ENCODE measurements around the gene IGF2BP2.
"Not testable (repeated sequence)": the region's sequence is repeated elsewhere in the genome, so short reads cannot be mapped to it uniquely, and the experiment has no call there.

IGF2BP2 gene

DNA sequence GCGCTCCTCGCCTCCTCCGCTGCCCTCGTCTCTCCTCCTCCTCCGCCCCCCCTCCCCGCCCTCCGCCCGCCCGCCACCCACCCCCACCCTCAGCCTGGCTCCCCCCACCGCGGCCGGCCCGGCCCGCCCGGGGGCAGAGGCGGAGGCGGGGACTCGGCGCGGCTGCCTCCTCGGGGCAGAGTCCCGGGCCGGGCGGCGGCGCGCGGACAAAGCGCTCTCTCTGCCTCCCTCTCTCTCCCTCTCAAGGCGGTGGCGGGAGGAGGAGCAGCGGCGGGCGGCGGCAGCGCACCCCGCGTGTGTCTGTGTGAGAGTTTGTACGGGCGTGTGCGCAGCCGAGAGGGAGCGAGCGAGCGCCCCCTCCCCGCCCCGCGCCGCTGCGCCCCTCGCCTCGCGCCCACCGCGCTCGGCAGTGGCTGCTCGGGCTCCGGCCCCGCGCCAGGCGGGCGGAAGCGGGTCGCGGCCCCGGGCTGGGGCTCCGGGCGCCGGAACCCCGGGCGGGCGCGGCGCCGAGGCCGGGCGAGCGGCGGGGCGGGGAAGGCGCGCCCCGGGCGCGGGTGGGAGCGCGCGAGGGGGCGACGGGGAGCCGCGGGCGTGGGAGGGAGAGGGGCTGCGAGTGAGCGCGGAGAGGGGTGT is at the start of gene IGF2BP2:
TSS of gene IGF2BP2 (minus strand) at position 37 of the 633 bp plus-strand sequence. CDS start 82 bp downstream, outside the sequence.
- peak; percentile 12 for DNase-seq (ENCODE audit: low read depth)

DNA sequence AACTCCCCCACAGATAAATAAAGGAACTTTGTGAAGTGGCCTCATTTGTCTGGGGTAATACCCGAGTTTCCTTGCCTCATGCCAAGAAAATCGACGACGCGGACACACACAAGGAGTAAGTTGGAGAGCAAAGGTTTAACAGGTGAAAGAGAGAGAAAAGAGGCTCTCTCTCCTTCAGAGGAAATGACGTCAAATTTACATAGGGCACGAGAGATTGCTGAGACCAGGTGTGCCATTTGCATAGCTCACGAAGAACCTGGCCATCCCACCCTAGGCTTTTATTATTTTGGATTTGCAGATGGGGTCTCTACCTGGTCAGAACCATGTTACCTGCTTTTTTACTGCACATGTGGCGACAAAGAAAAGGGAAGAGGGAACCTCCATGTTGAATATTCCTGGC is 49.3 kb upstream of the IGF2BP2 start:
- no peak for DNase-seq (ENCODE audit: low read depth)

DNA sequence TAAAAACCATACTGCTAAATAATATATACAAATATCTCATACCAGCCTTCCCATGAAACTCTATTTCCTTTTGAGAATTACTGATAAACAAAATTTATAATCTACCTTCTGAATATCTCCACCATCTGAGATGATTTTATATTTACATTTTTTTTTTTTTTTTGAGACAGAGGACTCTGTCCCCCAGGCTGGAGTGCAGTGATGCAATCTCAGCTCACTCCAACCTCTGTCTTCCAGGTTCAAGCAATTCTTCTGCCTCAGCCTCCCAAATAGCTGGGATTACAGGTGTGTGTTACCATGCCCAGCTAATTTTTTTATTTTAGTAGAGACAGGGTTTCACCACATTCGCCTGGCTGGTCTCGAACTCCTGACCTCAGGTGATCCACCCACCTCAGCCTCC is 42.8 kb upstream of the IGF2BP2 start:
- DNase-seq (ENCODE audit: low read depth) = no peak

DNA sequence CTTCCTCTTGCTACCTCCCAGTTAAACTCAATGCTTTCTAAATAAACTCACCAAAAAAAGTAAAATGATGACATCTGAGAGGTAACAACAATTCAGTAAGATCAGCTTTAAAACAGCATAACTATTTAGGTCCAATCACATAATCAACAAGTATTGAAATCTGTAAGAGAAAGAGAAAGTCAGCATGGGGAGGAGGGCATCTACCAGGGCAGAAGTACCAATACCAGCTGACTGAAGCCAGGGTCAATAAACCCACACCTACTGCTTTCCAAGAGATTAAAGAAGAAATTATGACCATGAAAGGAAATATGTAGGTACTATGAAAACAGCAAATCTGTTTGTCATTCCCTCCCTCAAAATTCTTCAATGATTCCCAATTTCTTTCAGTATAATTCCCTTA is 42.2 kb upstream of the IGF2BP2 start:
- no peak for DNase-seq (ENCODE audit: low read depth)

DNA sequence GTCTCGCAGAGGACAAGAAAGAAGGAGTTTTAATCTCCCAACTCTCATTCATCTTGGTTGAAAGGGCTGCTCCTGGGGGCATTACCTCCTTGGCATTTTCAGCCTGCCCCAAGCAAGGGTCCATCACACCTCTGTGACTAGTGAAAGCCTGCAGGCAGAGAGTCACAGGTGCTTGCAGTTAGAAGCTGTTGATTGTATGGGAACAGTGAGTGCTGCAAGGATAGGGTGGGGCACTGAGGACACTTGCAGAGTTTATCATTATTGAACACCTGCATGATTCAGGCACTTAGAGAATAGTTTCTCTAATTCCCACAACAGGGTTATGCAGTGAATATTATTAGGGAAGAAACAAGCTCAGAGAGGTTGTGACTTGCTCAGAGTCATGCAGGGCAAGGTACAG is 41.7 kb upstream of the IGF2BP2 start:
- no peak for DNase-seq (ENCODE audit: low read depth)

DNA sequence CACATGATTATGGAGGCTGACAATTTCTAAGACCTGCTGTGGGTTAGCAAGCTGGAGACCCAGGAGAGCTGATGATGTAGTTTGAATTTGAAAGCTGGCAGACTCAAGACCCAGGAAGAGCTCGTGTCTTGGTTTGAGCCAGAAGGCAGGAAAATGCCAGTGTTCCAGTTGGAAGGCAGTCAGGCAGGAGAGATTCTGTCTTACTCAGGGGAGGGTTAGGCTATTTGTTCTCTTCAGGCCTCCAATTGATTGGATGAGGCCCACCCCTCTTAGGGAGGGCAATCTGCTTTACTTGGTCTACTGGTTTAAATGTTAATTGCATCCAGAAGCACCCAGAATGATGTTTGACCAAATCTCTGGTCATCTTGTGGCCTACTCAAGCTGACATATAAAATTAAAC is 40.4 kb upstream of the IGF2BP2 start:
- no peak for DNase-seq (ENCODE audit: low read depth)

DNA sequence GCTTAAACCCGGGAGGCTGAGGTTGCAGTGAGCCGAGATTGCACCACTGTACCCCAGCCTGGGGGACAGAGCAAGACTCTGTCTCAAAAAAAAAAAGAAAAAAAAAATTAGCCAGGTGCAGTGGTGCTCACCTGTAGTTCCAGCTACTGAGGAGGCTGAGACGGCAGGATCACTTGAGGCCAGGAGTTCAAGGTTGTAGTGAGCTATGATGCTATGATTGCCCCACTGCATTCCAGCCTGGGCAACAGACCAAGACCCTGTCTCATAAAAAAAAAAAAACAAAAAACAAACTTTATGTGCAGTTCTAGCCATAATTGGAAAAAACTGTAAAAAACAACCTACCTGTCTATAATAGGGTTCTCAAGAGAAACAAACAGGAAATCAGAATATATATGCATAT is 39.9 kb upstream of the IGF2BP2 start:
- no peak for DNase-seq (ENCODE audit: low read depth)

DNA sequence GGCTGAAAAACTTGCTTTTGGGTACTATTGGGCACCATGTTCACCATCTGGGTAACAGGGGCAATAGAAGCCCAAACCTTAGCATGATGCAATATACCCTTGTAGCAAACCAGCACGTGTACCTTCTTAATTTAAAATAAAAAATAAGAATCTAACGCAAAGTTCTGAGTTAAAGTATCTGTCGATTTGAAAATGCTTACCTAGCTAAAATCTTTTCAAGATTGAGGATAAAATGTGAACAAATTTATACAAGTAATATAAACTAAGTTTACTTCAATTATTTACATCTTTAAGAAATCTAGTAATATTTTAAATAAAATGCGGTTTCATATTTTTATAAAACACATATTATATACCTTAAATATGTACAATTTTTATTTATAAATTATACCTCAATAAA is 38.1 kb upstream of the IGF2BP2 start:
- no peak for DNase-seq (ENCODE audit: low read depth)

DNA sequence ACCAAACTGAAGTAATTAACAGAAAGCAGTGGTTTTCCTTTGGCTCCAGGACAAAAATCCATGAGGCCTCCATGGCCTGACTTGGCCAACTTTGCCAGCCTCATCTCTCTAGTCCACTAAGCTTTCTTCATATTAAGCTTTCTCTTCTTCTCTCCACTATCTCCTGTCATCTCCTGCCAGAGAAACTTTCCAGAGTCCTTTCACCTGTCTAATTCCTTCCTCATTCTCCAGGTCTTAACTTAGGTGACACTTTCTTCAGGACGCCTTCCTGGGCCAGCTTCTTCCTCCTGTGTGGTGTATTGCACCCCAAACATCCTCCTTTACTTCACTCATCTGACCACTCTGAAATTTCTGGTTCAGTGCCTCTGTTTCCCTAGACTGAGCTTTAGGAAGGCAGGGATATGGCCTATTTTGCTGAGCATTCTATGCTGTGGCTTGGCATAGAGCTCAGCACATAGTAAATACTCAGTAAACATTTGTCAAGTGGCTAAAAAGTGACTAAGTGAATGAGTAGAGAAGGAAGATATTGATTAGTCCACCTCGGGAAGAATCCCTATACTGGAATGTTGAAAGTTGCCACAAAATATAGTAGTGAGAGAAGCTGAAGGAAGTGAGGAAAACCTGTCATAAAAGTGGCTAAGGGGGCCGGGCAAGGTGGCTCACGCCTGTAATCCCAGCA is 34.6 kb upstream of the IGF2BP2 start:
- no peak for DNase-seq (ENCODE audit: low read depth)

DNA sequence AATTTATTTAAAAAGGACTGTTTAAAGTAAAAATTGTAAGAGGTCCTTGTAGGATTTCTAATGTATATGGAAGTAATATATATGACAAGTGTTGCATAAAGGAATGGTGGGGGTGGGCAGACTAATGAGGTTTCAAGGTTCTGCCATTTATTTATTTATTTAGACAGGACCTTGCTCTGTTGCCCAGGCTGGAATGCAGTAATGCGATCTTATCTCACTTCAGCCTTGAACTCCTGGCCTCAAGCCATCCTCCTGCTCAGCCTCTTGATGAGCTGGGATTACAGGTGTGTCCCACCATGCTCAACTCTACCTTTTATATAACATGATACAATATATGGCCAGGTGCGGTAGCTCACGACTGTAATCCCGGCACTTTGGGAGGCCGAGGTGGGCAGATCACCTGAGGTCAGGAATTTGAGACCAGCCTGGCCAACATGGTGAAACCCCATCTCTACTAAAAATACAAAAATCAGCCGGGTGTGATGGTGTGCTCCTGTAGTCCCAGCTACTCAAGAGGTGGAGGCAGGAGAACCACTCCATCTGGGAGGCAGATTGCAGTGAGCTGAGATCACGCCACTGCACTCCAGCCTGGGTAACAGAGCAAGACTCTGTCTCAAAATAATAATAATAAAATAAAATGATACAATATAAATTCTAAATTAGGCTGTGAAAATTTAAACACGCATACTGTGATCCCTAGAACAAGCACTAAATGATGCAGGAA is 33.8 kb upstream of the IGF2BP2 start:
- no peak for DNase-seq (ENCODE audit: low read depth)

DNA sequence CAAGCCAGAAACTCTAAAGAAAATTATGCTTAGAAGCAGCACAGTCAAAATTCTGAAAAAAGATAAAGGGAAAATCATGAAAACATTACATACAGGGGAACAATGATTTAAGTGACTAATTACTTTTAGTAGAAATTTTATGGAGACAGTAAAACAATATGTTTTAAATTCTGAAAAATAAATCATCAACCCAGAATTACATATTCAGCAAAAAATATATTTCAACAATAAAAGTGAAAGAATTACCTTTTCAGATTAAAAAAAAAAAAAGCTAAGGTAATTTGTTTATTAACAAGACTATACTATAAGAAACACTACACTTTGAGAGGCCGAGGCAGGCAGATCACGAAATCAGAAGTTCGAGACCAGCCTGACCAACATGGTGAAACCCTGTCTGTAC is 32.4 kb upstream of the IGF2BP2 start:
- DNase-seq (ENCODE audit: low read depth) = no peak

DNA sequence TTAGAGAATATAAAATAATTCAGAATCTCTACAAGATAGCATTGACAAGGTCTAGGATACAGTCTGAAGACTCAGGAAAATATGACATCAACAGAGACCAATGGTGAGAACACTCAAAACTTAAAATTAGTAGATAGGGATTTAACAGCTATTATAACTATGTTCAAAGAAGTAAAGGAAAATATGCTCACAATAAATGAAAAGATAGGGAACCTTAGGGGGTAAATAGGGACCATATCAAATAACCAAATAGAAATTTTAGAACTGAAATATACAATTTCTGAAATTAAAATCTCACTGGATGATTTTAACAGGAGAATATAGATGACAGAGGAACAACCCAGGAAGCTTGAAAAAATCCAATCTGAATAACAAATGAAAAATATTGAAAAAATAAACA is 31.8 kb upstream of the IGF2BP2 start:
- no peak for DNase-seq (ENCODE audit: low read depth)

DNA sequence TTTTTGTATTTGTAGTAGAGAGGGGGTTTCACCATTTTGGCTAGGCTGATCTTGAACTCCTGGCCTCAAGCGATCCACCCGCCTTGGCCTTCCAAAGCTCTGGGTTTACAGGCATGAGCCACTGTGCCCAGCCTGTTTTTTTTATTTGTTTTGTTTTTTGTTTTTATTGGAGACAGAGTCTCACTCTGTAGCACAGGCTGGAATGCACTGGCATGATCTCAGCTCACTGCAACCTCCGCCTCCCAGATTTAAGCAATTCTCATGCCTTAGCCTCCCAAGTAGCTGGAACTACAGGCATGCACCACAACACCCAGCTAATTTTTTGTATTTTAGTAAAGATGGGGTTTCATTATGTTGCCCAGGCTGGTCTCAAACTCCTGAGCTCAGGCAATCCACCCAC is 28.9 kb upstream of the IGF2BP2 start:
- not testable (repeated sequence) for DNase-seq (ENCODE audit: low read depth)

DNA sequence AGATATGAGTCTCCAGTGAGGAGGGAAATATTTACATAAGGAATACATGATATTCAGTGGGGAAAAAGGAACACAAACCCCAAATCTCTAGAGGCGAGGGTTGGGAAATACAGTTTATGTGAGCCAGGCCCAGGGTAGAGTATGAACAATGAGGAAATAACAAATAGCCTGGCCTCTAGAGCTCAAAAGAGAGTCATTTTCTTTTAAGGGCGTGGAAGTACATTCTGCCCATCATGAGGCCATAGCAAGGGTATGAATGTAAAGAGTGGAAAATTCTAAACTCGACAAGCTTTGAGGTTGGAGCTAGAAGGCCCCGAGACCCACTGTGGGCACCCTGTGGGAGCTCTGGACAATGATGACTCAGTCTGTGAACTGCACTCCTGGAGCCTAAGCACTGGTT is 27.8 kb upstream of the IGF2BP2 start:
- no peak for DNase-seq (ENCODE audit: low read depth)

DNA sequence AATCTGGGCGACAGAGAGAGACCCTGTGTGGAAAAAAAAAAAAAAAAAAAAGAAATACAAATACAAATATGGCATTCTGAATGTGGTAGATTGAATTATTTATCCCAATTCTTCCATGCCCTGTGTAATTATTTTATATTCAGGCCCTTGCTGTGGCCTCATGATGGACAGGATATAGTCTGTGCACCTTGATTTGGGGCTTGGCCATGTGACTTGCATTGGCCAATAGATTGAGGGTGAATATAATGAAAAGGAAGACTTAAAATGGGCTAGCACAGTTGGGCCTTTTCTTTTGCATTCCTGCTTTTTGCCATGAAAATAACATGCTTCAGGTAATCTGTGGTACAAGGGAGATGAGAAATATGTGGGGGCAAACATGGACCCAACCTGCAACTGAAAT is 27.1 kb upstream of the IGF2BP2 start:
- no peak for DNase-seq (ENCODE audit: low read depth)

DNA sequence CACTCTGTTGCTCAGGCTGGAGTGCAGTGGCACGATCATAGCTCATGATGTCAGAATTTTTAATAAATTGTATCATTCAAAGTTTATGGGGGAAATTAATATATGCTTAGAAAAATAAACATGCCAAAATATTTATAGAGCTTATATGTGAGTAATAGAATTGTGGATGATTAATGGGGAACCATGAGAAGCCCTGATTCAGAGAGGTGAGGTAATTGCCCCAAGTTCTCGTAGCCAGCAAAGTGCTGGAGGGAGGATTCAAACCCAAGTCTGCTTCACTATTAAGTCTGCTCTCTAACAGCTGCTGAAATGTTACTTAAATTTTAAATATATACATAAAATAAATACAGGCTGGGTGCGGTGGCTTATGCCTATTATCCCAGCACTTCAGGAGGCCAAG is 26.2 kb upstream of the IGF2BP2 start:
- DNase-seq (ENCODE audit: low read depth) = no peak

DNA sequence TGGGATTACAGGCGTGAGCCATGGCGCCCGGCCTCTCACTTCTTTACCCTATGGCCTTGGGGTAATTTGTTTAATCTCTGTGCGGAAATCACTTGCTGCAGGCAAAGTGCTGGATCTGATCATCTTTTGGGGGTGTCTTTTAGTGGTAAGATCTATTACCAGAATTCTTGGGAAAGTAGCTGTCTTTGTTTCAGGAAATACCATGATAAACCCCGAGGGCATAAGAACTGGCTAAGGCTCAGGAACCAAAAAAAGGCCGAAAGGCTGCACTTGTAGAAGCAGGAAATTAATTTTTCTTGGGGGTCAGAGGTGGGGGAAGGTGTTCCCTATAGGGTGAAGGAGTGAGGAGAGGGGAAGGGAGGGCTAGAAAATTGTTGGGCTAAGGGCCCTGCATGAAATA is 22.7 kb upstream of the IGF2BP2 start:
- DNase-seq (ENCODE audit: low read depth) = no peak

DNA sequence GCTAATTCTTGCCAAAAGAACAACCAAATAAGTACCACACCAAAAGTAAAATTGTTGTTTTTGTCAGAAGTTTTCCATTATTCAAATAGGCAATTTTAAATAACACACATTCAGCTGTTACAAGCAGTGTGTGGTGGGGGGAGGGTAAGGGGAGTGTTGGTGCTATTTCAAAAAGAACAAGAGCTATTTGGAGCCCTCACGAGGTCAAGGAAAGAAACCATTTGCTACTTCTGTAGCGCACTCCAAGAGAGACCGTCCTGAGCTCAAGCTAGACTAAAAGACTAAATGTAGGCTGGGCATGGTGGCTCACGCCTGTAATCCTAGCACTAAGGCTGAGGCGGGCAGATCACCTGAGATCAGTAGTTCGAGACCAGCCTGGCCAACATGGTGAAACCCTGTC is 21.2 kb upstream of the IGF2BP2 start:
- no peak for DNase-seq (ENCODE audit: low read depth)

DNA sequence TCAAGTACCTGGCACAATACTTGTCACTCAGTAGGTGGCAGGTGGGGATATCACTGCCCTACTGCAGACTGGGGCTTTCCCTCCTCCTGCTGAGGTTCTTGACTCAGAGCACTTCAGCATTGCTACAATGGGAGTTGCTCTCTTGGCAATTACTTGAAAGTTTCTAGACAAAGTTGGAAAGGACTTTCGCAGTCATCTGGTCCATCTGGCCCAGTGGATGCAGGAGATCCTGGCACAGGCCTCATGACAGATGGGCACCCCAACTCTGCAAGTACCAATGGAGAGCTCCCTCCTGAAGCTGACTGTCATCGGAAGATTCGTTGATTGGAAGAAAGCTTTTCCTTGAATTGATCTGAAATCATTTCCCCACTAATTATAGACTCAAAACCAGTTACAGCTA is 19.2 kb upstream of the IGF2BP2 start:
- no peak for DNase-seq (ENCODE audit: low read depth)

DNA sequence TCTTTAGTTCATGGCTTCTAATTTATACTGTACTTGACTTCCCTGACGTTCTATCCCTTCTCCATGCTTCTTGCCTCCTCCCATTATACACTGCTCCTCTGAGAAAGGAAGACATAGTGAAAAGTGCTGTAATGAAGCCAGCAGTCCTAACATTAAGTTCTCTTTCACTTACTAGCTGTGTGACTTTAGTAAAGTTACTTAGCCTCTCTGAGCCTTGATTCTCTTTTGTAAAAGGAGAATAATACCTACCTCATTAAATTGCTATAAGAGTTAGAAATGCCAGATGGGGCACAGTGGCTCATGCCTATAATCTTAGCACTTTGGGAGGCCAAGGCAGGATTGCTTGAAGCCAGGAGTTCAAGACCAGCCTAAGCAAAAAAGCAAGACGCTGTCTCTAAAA is 18.8 kb upstream of the IGF2BP2 start:
- DNase-seq (ENCODE audit: low read depth) = no peak

DNA sequence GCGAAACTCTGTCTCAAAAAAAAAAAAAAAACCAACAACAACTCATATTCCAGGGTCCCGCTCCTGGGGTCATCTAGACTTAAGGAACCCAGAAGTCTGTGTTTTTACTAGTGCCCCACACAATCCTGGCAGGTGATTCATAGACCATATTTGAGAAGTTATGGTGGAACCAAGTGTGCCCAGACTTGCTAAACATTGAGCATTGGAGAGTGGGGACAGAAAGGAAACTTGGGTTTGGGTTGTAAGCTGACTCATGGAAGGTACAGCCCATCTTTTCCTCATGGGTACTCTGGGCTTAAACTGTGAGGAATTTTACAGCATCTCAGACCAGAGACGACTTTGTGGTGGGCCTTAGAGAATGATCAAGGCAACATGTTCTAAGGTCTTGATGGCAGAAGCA is 18.3 kb upstream of the IGF2BP2 start:
- DNase-seq (ENCODE audit: low read depth) = no peak

DNA sequence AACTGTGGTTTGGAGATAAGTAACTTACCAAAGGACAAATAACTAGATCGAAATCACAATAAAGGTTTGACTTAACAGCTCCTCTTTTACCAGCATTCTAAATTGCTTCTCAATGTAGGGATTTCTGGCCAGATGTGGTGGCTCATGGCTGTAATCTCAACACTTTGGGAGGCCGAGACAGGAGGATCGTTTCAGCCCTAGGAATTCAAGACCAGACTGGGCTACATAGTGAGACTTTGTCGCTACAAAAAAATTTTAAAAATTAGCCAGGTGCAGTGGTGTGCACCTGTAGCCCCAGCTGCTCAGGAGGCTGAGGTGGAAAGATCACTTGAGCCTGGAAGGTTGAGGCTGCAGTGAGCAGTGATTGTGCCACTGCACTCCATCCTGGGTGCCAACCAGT is 17.4 kb upstream of the IGF2BP2 start:
- no peak for DNase-seq (ENCODE audit: low read depth)

DNA sequence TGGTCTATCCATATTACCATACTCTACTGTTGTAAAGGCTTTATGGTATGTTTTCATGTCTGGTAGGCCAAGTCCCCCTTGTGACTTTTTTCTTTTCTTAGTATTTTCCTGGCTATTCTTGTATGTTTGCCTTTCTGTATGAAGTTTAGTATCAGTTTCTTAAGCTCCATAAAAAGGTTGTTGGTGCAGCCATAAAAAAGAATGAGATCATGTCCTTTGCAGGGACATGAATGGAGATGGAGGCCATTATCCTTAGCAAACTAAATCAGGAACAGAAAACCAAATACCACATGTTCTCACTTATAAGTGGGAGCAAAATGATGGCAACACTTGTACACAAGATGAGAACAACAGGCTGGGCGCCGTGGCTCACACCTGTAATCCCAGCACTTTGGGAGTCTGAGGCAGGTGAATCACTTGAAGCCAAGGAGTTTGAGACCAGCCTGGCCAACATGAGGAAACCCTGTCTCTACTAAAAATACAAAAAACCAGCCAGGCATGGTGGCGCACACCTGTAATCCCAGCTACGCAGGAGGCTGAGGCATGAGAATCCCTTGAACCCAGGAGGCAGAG is 13.7 kb upstream of the IGF2BP2 start:
- not testable (repeated sequence) for DNase-seq (ENCODE audit: low read depth)
